CMK (cell line): ENCODE measurements around the gene PDE4DIP.
"Not testable (repeated sequence)": the region's sequence is repeated elsewhere in the genome, so short reads cannot be mapped to it uniquely, and the experiment has no call there.

Experiments used
- DNase-seq: peaks from one replicate; pipeline ENCODE4 v3.0.0-alpha.2; 2010; ENCODE audit warnings: low read depth

The PDE4DIP gene

GRCh38 chr1:148874408-148875388 is 30.5 kb downstream of the PDE4DIP start:
- DNase-seq, result not testable (repeated sequence)

GRCh38 chr1:148879812-148880416 is 35.7 kb downstream of the PDE4DIP start:
- DNase-seq, result not testable (repeated sequence)

- DNase-seq, result not testable (repeated sequence)
Measured at GRCh38 chr1:148881261-148881660, 37.0 kb downstream of the PDE4DIP start.

- not testable (repeated sequence) for DNase-seq
Measured at GRCh38 chr1:148885219-148885618, 41.0 kb downstream of the PDE4DIP start.

GRCh38 chr1:148886293-148886692 is 42.1 kb downstream of the PDE4DIP start:
- not testable (repeated sequence) for DNase-seq

GRCh38 chr1:148888597-148888996 is 44.4 kb downstream of the PDE4DIP start:
- DNase-seq, result not testable (repeated sequence)

GRCh38 chr1:148889267-148890074 is 45.2 kb downstream of the PDE4DIP start:
- DNase-seq, result not testable (repeated sequence)

GRCh38 chr1:148890075-148890568 is 45.9 kb downstream of the PDE4DIP start:
- DNase-seq, result not testable (repeated sequence)

GRCh38 chr1:148894360-148895352 is 50.4 kb downstream of the PDE4DIP start:
- DNase-seq, result not testable (repeated sequence)

GRCh38 chr1:148900026-148900425 is 55.8 kb downstream of the PDE4DIP start:
- DNase-seq, result not testable (repeated sequence)

- DNase-seq, result not testable (repeated sequence)
Measured at GRCh38 chr1:148900691-148901090, 56.5 kb downstream of the PDE4DIP start.

- not testable (repeated sequence) for DNase-seq
Measured at GRCh38 chr1:148901150-148901952, 57.1 kb downstream of the PDE4DIP start.

GRCh38 chr1:148901953-148902341 is 57.7 kb downstream of the PDE4DIP start:
- not testable (repeated sequence) for DNase-seq

- not testable (repeated sequence) for DNase-seq
Measured at GRCh38 chr1:148909219-148909826, 65.1 kb downstream of the PDE4DIP start.

GRCh38 chr1:148911303-148911928 is 67.2 kb downstream of the PDE4DIP start:
- not testable (repeated sequence) for DNase-seq

- not testable (repeated sequence) for DNase-seq
Measured at GRCh38 chr1:148916222-148916621, 72.0 kb downstream of the PDE4DIP start.

GRCh38 chr1:148916695-148917348 is 72.6 kb downstream of the PDE4DIP start:
- DNase-seq, result not testable (repeated sequence)

- not testable (repeated sequence) for DNase-seq
Measured at GRCh38 chr1:148918836-148919447, 74.7 kb downstream of the PDE4DIP start.
